Measurements from ENCODE around the gene ZNF222. TPM values are rescaled to one million over a fixed set of nuclear protein-coding genes. Genes with fewer than 3 reads are reported as not detected.

The ZNF222 gene
- total and polyA plus RNA-seq, 4 experiments from 2014 or later = 1.6 to 11.4 (median 5.8) TPM

- H3K4me3 Mint-ChIP-seq = peak overlapping the region; percentile 86 to 97 (median 94)
Observed at GRCh38 chr19:44050740-44051649, 25.8 kb downstream of the ZNF222 start.

GRCh38 chr19:44051650-44052402, 26.6 kb downstream of the ZNF222 start, which contains the start of gene ZNF223:
ZNF223 (plus strand) TSS chr19:44052036; CDS start chr19:44055177, 3,141 bp downstream.
- H3K9me3 ChIP-seq (ENCODE audit: control insufficient read depth in 1 of 2, low read length in 2 of 2) = peaks cover 0 to 5% of the 10 kb centered on the region in 2 donors
- POLR2A ChIA-PET (ENCODE audit: partially characterized antibody) = interaction anchor here (1.0 to 2.2 kb wide), 5 partner anchors 48 to 161 kb away, joined by 3 to 8 read pairs (median 6); partner anchors contain the start of genes ZNF225, ZNF227 and ZNF45
- no peaks in the 10 kb centered on the region for H3K27me3 ChIP-seq (ENCODE audit: insufficient read depth, low read length)
- DNase-seq = peak; percentile 40 to 51 (median 45)
- Mint-ChIP-seq H3K4me3 (peak within 1 kb of the TSS; percentile 86 to 97 (median 94)), H3K9me3 (peaks cover 2 to 52% (median 36%) of the 10 kb centered on the region in 8 donors), H3K27me3 (peaks cover 3 to 4% of the 10 kb centered on the region in 2 donors), H3K4me1 (peaks cover 18 to 28% (median 26%) of the 10 kb centered on the region in 4 donors), H3K36me3 (peaks cover 31 to 41% of the 10 kb centered on the region in 2 donors), H3K27ac (peak within 1 kb of the TSS; percentile 27 to 88 (median 84))
- no peak within 1 kb of the TSS for H3K27ac ChIP-seq (ENCODE audit: low read depth, low read length)
- peak within 1 kb of the TSS; percentile 61 to 76 for H3K4me3 ChIP-seq (ENCODE audit: low read length in 2 of 2)
- H3K4me1 ChIP-seq (ENCODE audit: insufficient read depth, low read length) = peaks cover 8% of the 10 kb centered on the region
- H3K36me3 ChIP-seq (ENCODE audit: insufficient read depth, low read length) = no peaks in the 10 kb centered on the region
- intact Hi-C loops (cut with micrococcal nuclease) = loop anchor here (1.0 kb wide), 3 partner anchors 20 to 61 kb away; partner anchors contain the start of genes ZNF225 and ZNF284
- CTCF ChIA-PET (ENCODE audit: partially characterized antibody) = interaction anchor here (1.1 to 1.8 kb wide), 3 partner anchors 13 to 43 kb away, joined by 3 to 6 read pairs (median 3); partner anchors contain the start of genes ZNF222 and ZNF224

More at GRCh38 chr19:44050740-44051649, 25.8 kb downstream of the ZNF222 start:
- Mint-ChIP-seq H3K36me3 (peaks cover 27 to 38% of the 10 kb centered on the region in 2 donors), H3K27ac (peak overlapping the region; percentile 27 to 88 (median 84)), H3K27me3 (peaks cover 3 to 5% of the 10 kb centered on the region in 2 donors), H3K9me3 (peaks cover 2 to 50% (median 34%) of the 10 kb centered on the region in 8 donors), H3K4me1 (peaks cover 18 to 28% (median 26%) of the 10 kb centered on the region in 4 donors)
- Histone ChIP-seq H3K4me3 (ENCODE audit: low read length in 2 of 2) (peak overlapping the region; percentile 61 to 76), H3K27me3 (ENCODE audit: insufficient read depth, low read length) (no peaks in the 10 kb centered on the region), H3K9me3 (ENCODE audit: control insufficient read depth in 1 of 2, low read length in 2 of 2) (peaks cover 0 to 5% of the 10 kb centered on the region in 2 donors), H3K4me1 (ENCODE audit: insufficient read depth, low read length) (peaks cover 8% of the 10 kb centered on the region), H3K27ac (ENCODE audit: low read depth, low read length) (no peak overlapping the region), H3K36me3 (ENCODE audit: insufficient read depth, low read length) (no peaks in the 10 kb centered on the region)
- ChIA-PET CTCF (ENCODE audit: partially characterized antibody) (interaction anchor here (1.1 to 1.8 kb wide), 4 partner anchors 12 to 47 kb away, joined by 3 to 6 read pairs (median 3); partner anchors contain the start of genes ZNF222 and ZNF224), POLR2A (ENCODE audit: partially characterized antibody) (interaction anchor here (0.6 to 2.2 kb wide), 8 partner anchors 10 to 161 kb away, joined by 3 to 8 read pairs (median 4); partner anchors contain the start of genes ZNF222, ZNF225, ZNF227 and ZNF45)
- no peak for DNase-seq
- intact Hi-C loops (cut with micrococcal nuclease) = loop anchor here (1.0 kb wide), 3 partner anchors 21 to 62 kb away; partner anchors contain the start of genes ZNF225 and ZNF284

- Histone ChIP-seq H3K27me3 (ENCODE audit: insufficient read depth, low read length) (no peaks in the 10 kb centered on the region), H3K27ac (ENCODE audit: low read depth, low read length) (no peak overlapping the region), H3K9me3 (ENCODE audit: control insufficient read depth in 1 of 2, low read length in 2 of 2) (peaks cover 0 to 11% of the 10 kb centered on the region in 2 donors), H3K36me3 (ENCODE audit: insufficient read depth, low read length) (no peaks in the 10 kb centered on the region), H3K4me1 (ENCODE audit: insufficient read depth, low read length) (peaks cover 8% of the 10 kb centered on the region), H3K4me3 (ENCODE audit: low read length in 2 of 2) (no peak overlapping the region)
- no peak overlapping the region for H3K27ac Mint-ChIP-seq
- DNase-seq = no peak
- H3K36me3 Mint-ChIP-seq = peaks cover 71% of the 10 kb centered on the region in 2 donors
- POLR2A ChIA-PET (ENCODE audit: partially characterized antibody) = no interaction called here
- H3K4me1 Mint-ChIP-seq = peaks cover 16 to 24% (median 22%) of the 10 kb centered on the region in 4 donors
- CTCF ChIA-PET (ENCODE audit: partially characterized antibody) = no interaction called here
- intact Hi-C loops (cut with micrococcal nuclease) = no loop called here
- peaks cover 0 to 4% of the 10 kb centered on the region in 2 donors for H3K27me3 Mint-ChIP-seq
- peaks cover 0 to 63% (median 40%) of the 10 kb centered on the region in 8 donors for H3K9me3 Mint-ChIP-seq
- no peak overlapping the region for H3K4me3 Mint-ChIP-seq
Observed at GRCh38 chr19:44055870-44056269, 30.7 kb downstream of the ZNF222 start.

GRCh38 chr19:44059229-44059628, 34.0 kb downstream of the ZNF222 start:
- Histone ChIP-seq H3K4me3 (ENCODE audit: low read length in 2 of 2) (no peak overlapping the region), H3K9me3 (ENCODE audit: control insufficient read depth in 1 of 2, low read length in 2 of 2) (peaks cover 0 to 11% of the 10 kb centered on the region in 2 donors), H3K27ac (ENCODE audit: low read depth, low read length) (no peak overlapping the region), H3K4me1 (ENCODE audit: insufficient read depth, low read length) (no peaks in the 10 kb centered on the region), H3K27me3 (ENCODE audit: insufficient read depth, low read length) (no peaks in the 10 kb centered on the region), H3K36me3 (ENCODE audit: insufficient read depth, low read length) (no peaks in the 10 kb centered on the region)
- POLR2A ChIA-PET (ENCODE audit: partially characterized antibody) = no interaction called here
- H3K4me1 Mint-ChIP-seq = peaks cover 0 to 3% (median 0%) of the 10 kb centered on the region in 4 donors
- no peaks in the 10 kb centered on the region for H3K27me3 Mint-ChIP-seq
- peaks cover 8 to 61% (median 43%) of the 10 kb centered on the region in 8 donors for H3K9me3 Mint-ChIP-seq
- no peak for DNase-seq
- intact Hi-C loops (cut with micrococcal nuclease) = no loop called here
- peaks cover 78 to 91% of the 10 kb centered on the region in 2 donors for H3K36me3 Mint-ChIP-seq
- H3K27ac Mint-ChIP-seq = no peak overlapping the region
- CTCF ChIA-PET (ENCODE audit: partially characterized antibody) = no interaction called here
- no peak overlapping the region for H3K4me3 Mint-ChIP-seq

GRCh38 chr19:44061038-44061437, 35.9 kb downstream of the ZNF222 start:
- Histone ChIP-seq H3K27ac (ENCODE audit: low read depth, low read length) (no peak overlapping the region), H3K4me3 (ENCODE audit: low read length in 2 of 2) (no peak overlapping the region), H3K36me3 (ENCODE audit: insufficient read depth, low read length) (no peaks in the 10 kb centered on the region), H3K4me1 (ENCODE audit: insufficient read depth, low read length) (no peaks in the 10 kb centered on the region), H3K27me3 (ENCODE audit: insufficient read depth, low read length) (no peaks in the 10 kb centered on the region), H3K9me3 (ENCODE audit: control insufficient read depth in 1 of 2, low read length in 2 of 2) (peaks cover 4 to 8% of the 10 kb centered on the region in 2 donors)
- no peaks in the 10 kb centered on the region for H3K4me1 Mint-ChIP-seq
- DNase-seq = no peak
- no peaks in the 10 kb centered on the region for H3K27me3 Mint-ChIP-seq
- peaks cover 8 to 65% (median 45%) of the 10 kb centered on the region in 8 donors for H3K9me3 Mint-ChIP-seq
- CTCF ChIA-PET (ENCODE audit: partially characterized antibody) = no interaction called here
- H3K4me3 Mint-ChIP-seq = no peak overlapping the region
- intact Hi-C loops (cut with micrococcal nuclease) = no loop called here
- peaks cover 75 to 86% of the 10 kb centered on the region in 2 donors for H3K36me3 Mint-ChIP-seq
- H3K27ac Mint-ChIP-seq = no peak overlapping the region
- POLR2A ChIA-PET (ENCODE audit: partially characterized antibody) = interaction anchor here (1.3 kb wide), 1 partner anchor 10 kb away, joined by 3 read pairs; no protein-coding TSS in a partner anchor

GRCh38 chr19:44066305-44066704, 41.1 kb downstream of the ZNF222 start:
- Histone ChIP-seq H3K27ac (ENCODE audit: low read depth, low read length) (no peak overlapping the region), H3K4me3 (ENCODE audit: low read length in 2 of 2) (no peak overlapping the region), H3K27me3 (ENCODE audit: insufficient read depth, low read length) (no peaks in the 10 kb centered on the region), H3K9me3 (ENCODE audit: control insufficient read depth in 1 of 2, low read length in 2 of 2) (peaks cover 6 to 18% of the 10 kb centered on the region in 2 donors), H3K4me1 (ENCODE audit: insufficient read depth, low read length) (peaks cover 3% of the 10 kb centered on the region), H3K36me3 (ENCODE audit: insufficient read depth, low read length) (no peaks in the 10 kb centered on the region)
- ChIA-PET POLR2A (ENCODE audit: partially characterized antibody) (no interaction called here), CTCF (ENCODE audit: partially characterized antibody) (no interaction called here)
- no peak overlapping the region for H3K4me3 Mint-ChIP-seq
- no peak overlapping the region for H3K27ac Mint-ChIP-seq
- H3K27me3 Mint-ChIP-seq = peaks cover 0 to 1% of the 10 kb centered on the region in 2 donors
- peaks cover 2 to 5% (median 4%) of the 10 kb centered on the region in 4 donors for H3K4me1 Mint-ChIP-seq
- intact Hi-C loops (cut with micrococcal nuclease) = no loop called here
- peaks cover 51 to 68% of the 10 kb centered on the region in 2 donors for H3K36me3 Mint-ChIP-seq
- H3K9me3 Mint-ChIP-seq = peaks cover 14 to 78% (median 57%) of the 10 kb centered on the region in 8 donors
- DNase-seq = no peak

All from CD4-positive, alpha-beta memory T cell (primary cell).